GM23338 (cell line): ENCODE data around the gene OR52J3. TPM values are rescaled to one million over a fixed set of nuclear protein-coding genes. Genes with fewer than 3 reads are reported as not detected.

Source experiments
- ATAC-seq: fragments of 200-7000 bp; cut with Tn5 transposase; 3 replicates; pipeline ENCODE4 v1.9.1; 2020
- DNase-seq: peaks from one replicate; pipeline ENCODE4 v3.0.0-alpha.2; 2015; ENCODE audit warnings: low spot score
- H2AFZ ChIP-seq: fragments of 200-600 bp; sonication (generic); 2 replicates; pipeline ENCODE4 v1.8.0; 2016; ENCODE audit warnings: antibody characterized with exemption, mild to moderate bottlenecking, moderate library complexity
- H3F3A ChIP-seq: fragments of 200-600 bp; sonication (generic); replicated peaks from 2 replicates; pipeline ENCODE4 v1.8.0; 2017; ENCODE audit warnings: antibody characterized with exemption, mixed run types, low read depth
- H3K27ac ChIP-seq: fragments of 200-600 bp; sonication (generic); 2 replicates; pipeline ENCODE4 v1.6.1; 2016; ENCODE audit warnings: low read depth
- H3K27me3 ChIP-seq: fragments of 200-600 bp; sonication (generic); 2 replicates; pipeline ENCODE4 v1.8.0; 2016; ENCODE audit warnings: mild to moderate bottlenecking, mixed run types, moderate library complexity; ENCODE audit not compliant: insufficient read depth
- H3K36me3 ChIP-seq: fragments of 200-600 bp; sonication (generic); 2 replicates; pipeline ENCODE4 v1.8.0; 2016; ENCODE audit warnings: mild to moderate bottlenecking; ENCODE audit not compliant: insufficient read depth
- H3K4me1 ChIP-seq: fragments of 200-600 bp; sonication (generic); 2 replicates; pipeline ENCODE4 v1.8.0; 2016; ENCODE audit warnings: mild to moderate bottlenecking, moderate library complexity; ENCODE audit not compliant: insufficient read depth
- H3K4me2 ChIP-seq: fragments of 200-600 bp; sonication (generic); 2 replicates; pipeline ENCODE4 v1.7.1; 2017; ENCODE audit warnings: mixed run types
- H3K4me3 ChIP-seq: fragments of 200-600 bp; sonication (generic); 2 replicates; pipeline ENCODE4 v1.6.1; 2016; ENCODE audit warnings: mixed run types
- H3K79me2 ChIP-seq: fragments of 200-600 bp; sonication (generic); replicated peaks from 2 replicates; pipeline ENCODE4 v1.8.0; 2017; ENCODE audit warnings: mild to moderate bottlenecking; ENCODE audit not compliant: insufficient read depth
- H3K9me2 ChIP-seq: fragments of 200-600 bp; sonication (generic); 2 replicates; pipeline ENCODE4 v1.8.0; 2017; ENCODE audit not compliant: insufficient read depth
- H4K20me1 ChIP-seq: fragments of 200-600 bp; sonication (generic); replicated peaks from 2 replicates; pipeline ENCODE4 v1.8.0; 2017; ENCODE audit warnings: mild to moderate bottlenecking; ENCODE audit not compliant: insufficient read depth
- H3K27ac Mint-ChIP-seq: 2 replicates; pipeline ENCODE4 v1.8.0; 2020; ENCODE audit warnings: inconsistent platforms, mild to moderate bottlenecking, moderate library complexity, mixed read lengths
- H3K27me3 Mint-ChIP-seq: 3 replicates; pipeline ENCODE4 v1.8.0; 2022; ENCODE audit warnings: low read depth, mild to moderate bottlenecking, moderate library complexity, mixed read lengths, inconsistent platforms; ENCODE audit not compliant: insufficient read depth, poor library complexity
- H3K36me3 Mint-ChIP-seq: 3 replicates; pipeline ENCODE4 v1.8.0; 2021; ENCODE audit warnings: low read depth, mild to moderate bottlenecking, inconsistent platforms, moderate library complexity, mixed read lengths
- H3K4me1 Mint-ChIP-seq: 3 replicates; pipeline ENCODE4 v1.8.0; 2020; ENCODE audit warnings: mild to moderate bottlenecking, inconsistent platforms, mixed read lengths
- H3K4me3 Mint-ChIP-seq: 3 replicates; pipeline ENCODE4 v1.8.0; 2021; ENCODE audit warnings: moderate library complexity, mild to moderate bottlenecking, inconsistent platforms, mixed read lengths
- H3K9me3 Mint-ChIP-seq: 3 replicates; pipeline ENCODE4 v1.8.0; 2020; ENCODE audit warnings: moderate library complexity, mild to moderate bottlenecking, inconsistent platforms, mixed read lengths
- CREB1 ChIP-seq: fragments of 250-450 bp; sonication (Bioruptor Pico); IDR thresholded peaks from 2 replicates; pipeline ENCODE4 v1.5.0; 2020; ENCODE audit warnings: low read depth, mild to moderate bottlenecking, moderate library complexity
- EZH2 ChIP-seq: fragments of 200-600 bp; sonication (generic); IDR thresholded peaks from one replicate; pipeline ENCODE4 v1.8.0; 2017; ENCODE audit warnings: antibody characterized with exemption, mild to moderate bottlenecking, low read depth; ENCODE audit not compliant: unreplicated experiment
- EZH2phosphoT487 ChIP-seq: fragments of 200-600 bp; sonication (generic); IDR thresholded peaks from one replicate; pipeline ENCODE4 v1.8.1; 2018; ENCODE audit warnings: antibody characterized with exemption; ENCODE audit not compliant: unreplicated experiment
- JUNB ChIP-seq: IDR thresholded peaks from one replicate; pipeline ENCODE4 v1.6.1; 2016; ENCODE audit warnings: antibody characterized with exemption; ENCODE audit not compliant: unreplicated experiment
- ZNF114 ChIP-seq: fragments of 250-450 bp; sonication (Bioruptor Pico); IDR thresholded peaks from 2 replicates; pipeline ENCODE4 v1.5.0; 2020; ENCODE audit warnings: mild to moderate bottlenecking, moderate library complexity
- ZNF331 ChIP-seq: fragments of 250-450 bp; sonication (Bioruptor Pico); IDR thresholded peaks from 2 replicates; pipeline ENCODE4 v1.5.0; 2020; ENCODE audit warnings: low read depth, mild to moderate bottlenecking, moderate library complexity
- polyA plus RNA-seq: library from polyadenylated mRNA; unstranded; fragments of >200 nt; fragmentation: Nextera tagmentation; extraction: Ambion mirVana; gene quantifications from 2 replicates; pipeline ENCODE4 v1.2.1, GENCODE V29; 2016
- total RNA-seq: library from RNA; depleted of rRNA; stranded (reverse); fragments of >200 nt; shearing (Covaris generic); gene quantifications from 2 replicates; pipeline ENCODE4 v1.2.3, GENCODE V29; 2014
- TF ChIP-seq, protein P1 (sequence below): IDR thresholded peaks from one replicate; pipeline ENCODE4 v1.6.1; 2018; ENCODE audit warnings: antibody characterized with exemption; ENCODE audit not compliant: unreplicated experiment
- TF ChIP-seq, protein P2 (sequence below), 2 experiments: fragments of 200-600 bp in 1 of 2; sonication (generic) in 1 of 2; conservative IDR thresholded peaks; 2 replicates each; pipeline versions ENCODE4 v1.5.1 to v1.6.1; 2016 to 2017; ENCODE audit warnings: antibody characterized with exemption in 2 of 2, low read depth in 2 of 2, mild to moderate bottlenecking in 2 of 2, moderate library complexity in 1 of 2
- TF ChIP-seq, protein P3 (sequence below): IDR thresholded peaks from 2 replicates; pipeline ENCODE4 v1.6.1; 2016; ENCODE audit warnings: antibody characterized with exemption
- TF ChIP-seq, protein P4 (sequence below): fragments of 250-450 bp; sonication (Bioruptor Pico); IDR thresholded peaks from 2 replicates; pipeline ENCODE4 v1.5.0; 2020; ENCODE audit warnings: mild to moderate bottlenecking, moderate library complexity

Gene OR52J3
- total and polyA plus RNA-seq, 2 experiments from 2014 or later, result not detected

DNA sequence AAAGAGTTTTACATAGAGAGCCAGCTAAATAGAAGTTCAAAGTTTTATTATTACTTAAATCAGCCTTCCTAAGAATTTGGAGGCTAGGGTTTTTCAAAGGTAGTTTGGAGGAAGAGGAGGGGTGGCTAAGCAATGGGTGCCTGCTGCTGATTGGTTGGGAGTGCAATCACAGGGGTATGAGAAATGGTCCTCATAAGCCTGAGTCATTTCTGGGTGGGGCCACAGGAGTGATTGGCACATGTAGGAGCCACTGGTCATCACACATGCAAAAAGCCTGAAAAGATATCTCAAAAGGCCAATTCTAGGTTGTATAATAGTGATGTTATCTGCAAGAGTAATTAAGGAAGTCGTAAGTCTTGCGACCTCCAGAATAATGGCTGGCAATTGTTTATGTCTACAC lies 38.8 kb upstream of the OR52J3 start (continued):
- TF ChIP-seq EZH2phosphoT487 (no peak), EZH2 (no peak), CREB1 (CRISPR knock-in tag) (no peak), ZNF331 (CRISPR knock-in tag) (no peak), JUNB (no peak), ZNF114 (no peak)
- TF ChIP-seq, protein P1, sequence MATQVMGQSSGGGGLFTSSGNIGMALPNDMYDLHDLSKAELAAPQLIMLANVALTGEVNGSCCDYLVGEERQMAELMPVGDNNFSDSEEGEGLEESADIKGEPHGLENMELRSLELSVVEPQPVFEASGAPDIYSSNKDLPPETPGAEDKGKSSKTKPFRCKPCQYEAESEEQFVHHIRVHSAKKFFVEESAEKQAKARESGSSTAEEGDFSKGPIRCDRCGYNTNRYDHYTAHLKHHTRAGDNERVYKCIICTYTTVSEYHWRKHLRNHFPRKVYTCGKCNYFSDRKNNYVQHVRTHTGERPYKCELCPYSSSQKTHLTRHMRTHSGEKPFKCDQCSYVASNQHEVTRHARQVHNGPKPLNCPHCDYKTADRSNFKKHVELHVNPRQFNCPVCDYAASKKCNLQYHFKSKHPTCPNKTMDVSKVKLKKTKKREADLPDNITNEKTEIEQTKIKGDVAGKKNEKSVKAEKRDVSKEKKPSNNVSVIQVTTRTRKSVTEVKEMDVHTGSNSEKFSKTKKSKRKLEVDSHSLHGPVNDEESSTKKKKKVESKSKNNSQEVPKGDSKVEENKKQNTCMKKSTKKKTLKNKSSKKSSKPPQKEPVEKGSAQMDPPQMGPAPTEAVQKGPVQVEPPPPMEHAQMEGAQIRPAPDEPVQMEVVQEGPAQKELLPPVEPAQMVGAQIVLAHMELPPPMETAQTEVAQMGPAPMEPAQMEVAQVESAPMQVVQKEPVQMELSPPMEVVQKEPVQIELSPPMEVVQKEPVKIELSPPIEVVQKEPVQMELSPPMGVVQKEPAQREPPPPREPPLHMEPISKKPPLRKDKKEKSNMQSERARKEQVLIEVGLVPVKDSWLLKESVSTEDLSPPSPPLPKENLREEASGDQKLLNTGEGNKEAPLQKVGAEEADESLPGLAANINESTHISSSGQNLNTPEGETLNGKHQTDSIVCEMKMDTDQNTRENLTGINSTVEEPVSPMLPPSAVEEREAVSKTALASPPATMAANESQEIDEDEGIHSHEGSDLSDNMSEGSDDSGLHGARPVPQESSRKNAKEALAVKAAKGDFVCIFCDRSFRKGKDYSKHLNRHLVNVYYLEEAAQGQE, result no peak
- TF ChIP-seq, protein P2, sequence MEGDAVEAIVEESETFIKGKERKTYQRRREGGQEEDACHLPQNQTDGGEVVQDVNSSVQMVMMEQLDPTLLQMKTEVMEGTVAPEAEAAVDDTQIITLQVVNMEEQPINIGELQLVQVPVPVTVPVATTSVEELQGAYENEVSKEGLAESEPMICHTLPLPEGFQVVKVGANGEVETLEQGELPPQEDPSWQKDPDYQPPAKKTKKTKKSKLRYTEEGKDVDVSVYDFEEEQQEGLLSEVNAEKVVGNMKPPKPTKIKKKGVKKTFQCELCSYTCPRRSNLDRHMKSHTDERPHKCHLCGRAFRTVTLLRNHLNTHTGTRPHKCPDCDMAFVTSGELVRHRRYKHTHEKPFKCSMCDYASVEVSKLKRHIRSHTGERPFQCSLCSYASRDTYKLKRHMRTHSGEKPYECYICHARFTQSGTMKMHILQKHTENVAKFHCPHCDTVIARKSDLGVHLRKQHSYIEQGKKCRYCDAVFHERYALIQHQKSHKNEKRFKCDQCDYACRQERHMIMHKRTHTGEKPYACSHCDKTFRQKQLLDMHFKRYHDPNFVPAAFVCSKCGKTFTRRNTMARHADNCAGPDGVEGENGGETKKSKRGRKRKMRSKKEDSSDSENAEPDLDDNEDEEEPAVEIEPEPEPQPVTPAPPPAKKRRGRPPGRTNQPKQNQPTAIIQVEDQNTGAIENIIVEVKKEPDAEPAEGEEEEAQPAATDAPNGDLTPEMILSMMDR (conservative IDR thresholded peaks at IDR 0.05; ENCODE audit: low read depth in 2 of 2), result no peak
- TF ChIP-seq, protein P3, sequence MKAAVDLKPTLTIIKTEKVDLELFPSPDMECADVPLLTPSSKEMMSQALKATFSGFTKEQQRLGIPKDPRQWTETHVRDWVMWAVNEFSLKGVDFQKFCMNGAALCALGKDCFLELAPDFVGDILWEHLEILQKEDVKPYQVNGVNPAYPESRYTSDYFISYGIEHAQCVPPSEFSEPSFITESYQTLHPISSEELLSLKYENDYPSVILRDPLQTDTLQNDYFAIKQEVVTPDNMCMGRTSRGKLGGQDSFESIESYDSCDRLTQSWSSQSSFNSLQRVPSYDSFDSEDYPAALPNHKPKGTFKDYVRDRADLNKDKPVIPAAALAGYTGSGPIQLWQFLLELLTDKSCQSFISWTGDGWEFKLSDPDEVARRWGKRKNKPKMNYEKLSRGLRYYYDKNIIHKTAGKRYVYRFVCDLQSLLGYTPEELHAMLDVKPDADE, result no peak

DNA sequence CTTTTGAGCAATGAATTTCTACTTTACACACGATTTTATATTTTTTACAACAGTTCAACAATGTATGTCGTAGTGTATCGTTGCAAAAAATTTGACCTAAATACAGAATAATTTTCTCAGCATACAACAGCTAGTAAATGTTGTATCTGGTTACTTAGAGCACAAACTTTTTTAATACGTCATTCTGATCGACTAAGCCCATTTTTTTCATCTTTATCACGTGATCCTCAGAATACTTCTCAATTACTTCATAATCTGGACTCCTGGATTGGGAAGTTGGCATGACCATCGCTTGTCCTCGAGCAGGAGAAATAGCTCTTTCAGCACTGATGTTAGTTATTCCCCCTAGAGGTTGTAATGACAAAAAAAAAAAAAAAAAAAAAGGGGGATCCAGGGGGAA lies 35.1 kb upstream of the OR52J3 start:
- Histone ChIP-seq H3K27me3 (no peaks in the 10 kb centered on the region), H3K79me2 (no peaks in the 10 kb centered on the region), H3K4me1 (no peaks in the 10 kb centered on the region), H3F3A (no peaks in the 10 kb centered on the region), H3K27ac (no peak overlapping the region), H3K4me2 (no peak overlapping the region), H3K36me3 (no peaks in the 10 kb centered on the region), H3K9me2 (no peaks in the 10 kb centered on the region; the same call in 1 of the 2 replicates), H3K4me3 (no peak overlapping the region), H4K20me1 (no peaks in the 10 kb centered on the region), H2AFZ (no peak overlapping the region)
- Mint-ChIP-seq H3K27ac (no peak overlapping the region), H3K27me3 (peaks cover 4% of the 10 kb centered on the region), H3K4me3 (no peak overlapping the region), H3K36me3 (no peaks in the 10 kb centered on the region), H3K9me3 (no peaks in the 10 kb centered on the region), H3K4me1 (no peaks in the 10 kb centered on the region)
- ATAC-seq (no peak), DNase-seq (no peak)
- TF ChIP-seq EZH2phosphoT487 (no peak), EZH2 (no peak), ZNF114 (no peak)
- TF ChIP-seq, protein P3, result no peak
- TF ChIP-seq, protein P4, sequence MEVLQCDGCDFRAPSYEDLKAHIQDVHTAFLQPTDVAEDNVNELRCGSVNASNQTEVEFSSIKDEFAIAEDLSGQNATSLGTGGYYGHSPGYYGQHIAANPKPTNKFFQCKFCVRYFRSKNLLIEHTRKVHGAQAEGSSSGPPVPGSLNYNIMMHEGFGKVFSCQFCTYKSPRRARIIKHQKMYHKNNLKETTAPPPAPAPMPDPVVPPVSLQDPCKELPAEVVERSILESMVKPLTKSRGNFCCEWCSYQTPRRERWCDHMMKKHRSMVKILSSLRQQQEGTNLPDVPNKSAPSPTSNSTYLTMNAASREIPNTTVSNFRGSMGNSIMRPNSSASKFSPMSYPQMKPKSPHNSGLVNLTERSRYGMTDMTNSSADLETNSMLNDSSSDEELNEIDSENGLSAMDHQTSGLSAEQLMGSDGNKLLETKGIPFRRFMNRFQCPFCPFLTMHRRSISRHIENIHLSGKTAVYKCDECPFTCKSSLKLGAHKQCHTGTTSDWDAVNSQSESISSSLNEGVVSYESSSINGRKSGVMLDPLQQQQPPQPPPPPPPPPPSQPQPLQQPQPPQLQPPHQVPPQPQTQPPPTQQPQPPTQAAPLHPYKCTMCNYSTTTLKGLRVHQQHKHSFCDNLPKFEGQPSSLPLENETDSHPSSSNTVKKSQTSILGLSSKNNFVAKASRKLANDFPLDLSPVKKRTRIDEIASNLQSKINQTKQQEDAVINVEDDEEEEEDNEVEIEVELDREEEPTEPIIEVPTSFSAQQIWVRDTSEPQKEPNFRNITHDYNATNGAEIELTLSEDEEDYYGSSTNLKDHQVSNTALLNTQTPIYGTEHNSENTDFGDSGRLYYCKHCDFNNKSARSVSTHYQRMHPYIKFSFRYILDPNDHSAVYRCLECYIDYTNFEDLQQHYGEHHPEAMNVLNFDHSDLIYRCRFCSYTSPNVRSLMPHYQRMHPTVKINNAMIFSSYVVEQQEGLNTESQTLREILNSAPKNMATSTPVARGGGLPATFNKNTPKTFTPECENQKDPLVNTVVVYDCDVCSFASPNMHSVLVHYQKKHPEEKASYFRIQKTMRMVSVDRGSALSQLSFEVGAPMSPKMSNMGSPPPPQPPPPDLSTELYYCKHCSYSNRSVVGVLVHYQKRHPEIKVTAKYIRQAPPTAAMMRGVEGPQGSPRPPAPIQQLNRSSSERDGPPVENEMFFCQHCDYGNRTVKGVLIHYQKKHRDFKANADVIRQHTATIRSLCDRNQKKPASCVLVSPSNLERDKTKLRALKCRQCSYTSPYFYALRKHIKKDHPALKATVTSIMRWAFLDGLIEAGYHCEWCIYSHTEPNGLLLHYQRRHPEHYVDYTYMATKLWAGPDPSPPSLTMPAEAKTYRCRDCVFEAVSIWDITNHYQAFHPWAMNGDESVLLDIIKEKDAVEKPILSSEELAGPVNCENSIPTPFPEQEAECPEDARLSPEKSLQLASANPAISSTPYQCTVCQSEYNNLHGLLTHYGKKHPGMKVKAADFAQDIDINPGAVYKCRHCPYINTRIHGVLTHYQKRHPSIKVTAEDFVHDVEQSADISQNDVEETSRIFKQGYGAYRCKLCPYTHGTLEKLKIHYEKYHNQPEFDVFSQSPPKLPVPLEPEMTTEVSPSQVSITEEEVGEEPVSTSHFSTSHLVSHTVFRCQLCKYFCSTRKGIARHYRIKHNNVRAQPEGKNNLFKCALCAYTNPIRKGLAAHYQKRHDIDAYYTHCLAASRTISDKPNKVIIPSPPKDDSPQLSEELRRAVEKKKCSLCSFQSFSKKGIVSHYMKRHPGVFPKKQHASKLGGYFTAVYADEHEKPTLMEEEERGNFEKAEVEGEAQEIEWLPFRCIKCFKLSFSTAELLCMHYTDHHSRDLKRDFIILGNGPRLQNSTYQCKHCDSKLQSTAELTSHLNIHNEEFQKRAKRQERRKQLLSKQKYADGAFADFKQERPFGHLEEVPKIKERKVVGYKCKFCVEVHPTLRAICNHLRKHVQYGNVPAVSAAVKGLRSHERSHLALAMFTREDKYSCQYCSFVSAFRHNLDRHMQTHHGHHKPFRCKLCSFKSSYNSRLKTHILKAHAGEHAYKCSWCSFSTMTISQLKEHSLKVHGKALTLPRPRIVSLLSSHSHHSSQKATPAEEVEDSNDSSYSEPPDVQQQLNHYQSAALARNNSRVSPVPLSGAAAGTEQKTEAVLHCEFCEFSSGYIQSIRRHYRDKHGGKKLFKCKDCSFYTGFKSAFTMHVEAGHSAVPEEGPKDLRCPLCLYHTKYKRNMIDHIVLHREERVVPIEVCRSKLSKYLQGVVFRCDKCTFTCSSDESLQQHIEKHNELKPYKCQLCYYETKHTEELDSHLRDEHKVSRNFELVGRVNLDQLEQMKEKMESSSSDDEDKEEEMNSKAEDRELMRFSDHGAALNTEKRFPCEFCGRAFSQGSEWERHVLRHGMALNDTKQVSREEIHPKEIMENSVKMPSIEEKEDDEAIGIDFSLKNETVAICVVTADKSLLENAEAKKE (CRISPR knock-in tag), result no peak
